Esophagus muscularis mucosa (tissue), 4 donors: ENCODE results near the gene DDT. TPM values are rescaled to one million over a fixed set of nuclear protein-coding genes. Genes with fewer than 3 reads are reported as not detected.
"Not testable (repeated sequence)": the region's sequence is repeated elsewhere in the genome, so short reads cannot be mapped to it uniquely, and the experiment has no call there.

Experiments
- DNase-seq: peaks from one replicate; pipeline ENCODE4 v3.0.0-alpha.2; 2017; ENCODE audit errors: extremely low spot score
- H3K27ac ChIP-seq, 4 donors: fragments of 200-600 bp; sonication (generic); replicated peaks in 1 of 4; 1 replicate in 3 of 4; 2 replicates in 1 of 4; pipeline ENCODE4 v1.5.1; 2016 to 2019; ENCODE audit warnings: mild to moderate bottlenecking in 1 of 4
- H3K27me3 ChIP-seq, 4 donors: fragments of 200-600 bp; sonication (generic); one replicate each; pipeline versions ENCODE4 v1.5.1 to v1.6.0; 2016 to 2019
- H3K36me3 ChIP-seq, 4 donors: fragments of 200-600 bp; sonication (generic); one replicate each; pipeline ENCODE4 v1.5.1; 2016 to 2019
- H3K4me1 ChIP-seq, 4 donors: fragments of 200-600 bp; sonication (generic); one replicate each; pipeline ENCODE4 v1.5.1; 2016 to 2019
- H3K4me3 ChIP-seq, 4 donors: fragments of 200-600 bp; sonication (generic); 1 replicate in 2 of 4; 2 replicates in 2 of 4; pipeline ENCODE4 v1.5.1; 2016 to 2019; ENCODE audit warnings: mild to moderate bottlenecking in 4 of 4, moderate library complexity in 1 of 4
- H3K9me3 ChIP-seq, 4 donors: fragments of 200-600 bp; sonication (generic); 1 replicate in 3 of 4; 2 replicates in 1 of 4; pipeline ENCODE4 v1.5.1; 2016 to 2019
- CTCF ChIP-seq, 3 experiments: fragments of 200-600 bp in 2 of 3; fragments of 450-650 bp in 1 of 3; sonication (generic) in 2 of 3; IDR thresholded peaks; one replicate each; pipeline ENCODE4 v1.5.1; 2017 to 2019; ENCODE audit warnings: antibody characterized with exemption in 3 of 3, mild to moderate bottlenecking in 2 of 3, moderate library complexity in 1 of 3
- POLR2A ChIP-seq: fragments of 450-650 bp; IDR thresholded peaks from one replicate; pipeline ENCODE4 v1.6.1; 2017; ENCODE audit warnings: antibody characterized with exemption, moderate library complexity, mild to moderate bottlenecking, low read depth
- WGBS: methylation state at CpG from one replicate; pipeline ENCODE4 v1.1.5; 2018; 5-methylcytosine and 5-hydroxymethylcytosine counted together
- intact Hi-C: fragments of 100-400 bp; cut with DNase I; formaldehyde crosslinking; loops from one replicate; pipeline ENCODE4 v1.15.1; 2023
- total RNA-seq, 4 donors: library from RNA; depleted of rRNA; stranded (reverse); fragments of >200 nt; gene quantifications; one replicate each; pipeline versions ENCODE4 v1.1.0 to v1.2.1, GENCODE V29; 2016

DDT gene
- total RNA-seq, 4 donors from 2014 or later = 107 to 184 (median 153) TPM

- H3K27me3 ChIP-seq, DNase-seq, H3K36me3 ChIP-seq, H3K9me3 ChIP-seq, H3K4me1 ChIP-seq, H3K4me3 ChIP-seq, intact Hi-C loops, H3K27ac ChIP-seq: not testable (repeated sequence)
- WGBS = 85% methylated on average over 4 of the region's 4 CpGs
Observed at GRCh38 chr22:23986538-23987178, 12.4 kb upstream of the DDT start.

- DNase-seq, H3K36me3 ChIP-seq, H3K9me3 ChIP-seq, H3K4me3 ChIP-seq, intact Hi-C loops, H3K27ac ChIP-seq, H3K4me1 ChIP-seq, H3K27me3 ChIP-seq: not testable (repeated sequence)
- WGBS = 79% methylated on average over 7 of the region's 8 CpGs
Observed at GRCh38 chr22:23986089-23986488, 11.8 kb upstream of the DDT start.

GRCh38 chr22:23984430-23984829 lies 10.2 kb upstream of the DDT start:
- no peaks in the 10 kb centered on the region for H3K9me3 ChIP-seq
- no peaks in the 10 kb centered on the region for H3K27me3 ChIP-seq
- no peak overlapping the region for H3K4me3 ChIP-seq
- intact Hi-C loops = no loop called here
- no peak for DNase-seq
- no peaks in the 10 kb centered on the region for H3K4me1 ChIP-seq
- no peaks in the 10 kb centered on the region for H3K36me3 ChIP-seq
- H3K27ac ChIP-seq = no peak overlapping the region
- 50% methylated on average over 5 of the region's 6 CpGs for WGBS
- TF ChIP-seq POLR2A = no peak
- peak in 2 of 3 experiments; percentile 44 for TF ChIP-seq CTCF (IDR thresholded peaks at IDR 0.05)

- H3K36me3 ChIP-seq, H3K9me3 ChIP-seq, H3K27ac ChIP-seq, H3K27me3 ChIP-seq, H3K4me1 ChIP-seq, DNase-seq, intact Hi-C loops: not testable (repeated sequence)
- WGBS = 45% methylated on average over 4 of the region's 7 CpGs
- H3K4me3 ChIP-seq = peak overlapping the region in 1 of 4 donors; percentile 32
Observed at GRCh38 chr22:23980567-23980966, 6.3 kb upstream of the DDT start.

- H3K27me3 ChIP-seq, H3K9me3 ChIP-seq, DNase-seq, H3K27ac ChIP-seq, H3K4me1 ChIP-seq, H3K36me3 ChIP-seq, intact Hi-C loops: not testable (repeated sequence)
- peak within 1 kb of the TSS in 1 of 4 donors; percentile 32 for H3K4me3 ChIP-seq
- no CpG with 5 or more reads among the region's 41 CpGs for WGBS
Observed at GRCh38 chr22:23979557-23980240, 5.5 kb upstream of the DDT start, which contains the start of gene GSTT2. TSS of gene GSTT2 (plus strand) at chr22:23980134.

GRCh38 chr22:23977304-23977703 lies 3.1 kb upstream of the DDT start:
- H3K36me3 ChIP-seq, H3K27ac ChIP-seq, H3K27me3 ChIP-seq, DNase-seq, H3K9me3 ChIP-seq, H3K4me3 ChIP-seq, H3K4me1 ChIP-seq, intact Hi-C loops: not testable (repeated sequence)
- WGBS = no CpG with 5 or more reads among the region's 12 CpGs

- H3K4me1 ChIP-seq = peaks cover 0 to 14% (median 9%) of the 10 kb centered on the region in 4 donors
- H3K36me3 ChIP-seq = peaks cover 15 to 21% (median 20%) of the 10 kb centered on the region in 4 donors
- H3K27me3 ChIP-seq, H3K9me3 ChIP-seq, H3K27ac ChIP-seq, DNase-seq: not testable (repeated sequence)
- intact Hi-C loops = loop anchor here (5.0 kb wide), 1 partner anchor 48 kb away; no protein-coding TSS in a partner anchor
- H3K4me3 ChIP-seq = peak overlapping the region in 1 of 4 donors; percentile 24
- 21% methylated on average over 10 of the region's 27 CpGs for WGBS
Observed at GRCh38 chr22:23974836-23975352, 653 bp upstream of the DDT start.

- peaks cover 15 to 30% (median 29%) of the 10 kb centered on the region in 4 donors for H3K36me3 ChIP-seq
- intact Hi-C loops = loop anchor here (5.0 kb wide), 1 partner anchor 45 kb away; no protein-coding TSS in a partner anchor
- not testable (repeated sequence) for H3K9me3 ChIP-seq, H3K4me3 ChIP-seq, H3K27me3 ChIP-seq, H3K27ac ChIP-seq
- peaks cover 0 to 21% (median 13%) of the 10 kb centered on the region in 4 donors for H3K4me1 ChIP-seq
- WGBS = 81% methylated on average over 3 of the region's 3 CpGs
- peak; percentile 50 for DNase-seq
Observed at GRCh38 chr22:23971927-23972326, 2.3 kb downstream of the DDT start.
